GM18873 (cell line): ENCODE results near the gene TCTA.
"Not testable (repeated sequence)": the region's sequence is repeated elsewhere in the genome, so short reads cannot be mapped to it uniquely, and the experiment has no call there.

Experiments used
- ATAC-seq: cut with Tn5 transposase; IDR thresholded peaks from one replicate; pipeline ENCODE4 v1.9.1; 2021; ENCODE audit warnings: mild to moderate bottlenecking, moderate library complexity, moderate number of reproducible peaks; ENCODE audit not compliant: unreplicated experiment, low FRiP score

The TCTA gene

GRCh38 chr3:49411968-49412631, at the start of gene TCTA, which contains the start of gene RHOA:
Gene TCTA (plus strand): TSS chr3:49412423. CDS start chr3:49412427, 4 bp downstream.
Gene RHOA (minus strand): TSS chr3:49411976. CDS start chr3:49375589, 36,387 bp downstream.
- ATAC-seq = peak; percentile 86

GRCh38 chr3:49362561-49362960, 49.7 kb upstream of the TCTA start:
- no peak for ATAC-seq

GRCh38 chr3:49370585-49371290, 41.5 kb upstream of the TCTA start:
- ATAC-seq = no peak

- no peak for ATAC-seq
Measured at GRCh38 chr3:49371946-49372345, 40.3 kb upstream of the TCTA start.

GRCh38 chr3:49377483-49377882, 34.7 kb upstream of the TCTA start:
- ATAC-seq = no peak

- no peak for ATAC-seq
Measured at GRCh38 chr3:49378249-49378895, 33.9 kb upstream of the TCTA start.

GRCh38 chr3:49383387-49383786, 28.8 kb upstream of the TCTA start:
- no peak for ATAC-seq

- no peak for ATAC-seq
Measured at GRCh38 chr3:49385617-49386016, 26.6 kb upstream of the TCTA start.

- ATAC-seq = no peak
Measured at GRCh38 chr3:49386056-49386756, 26.0 kb upstream of the TCTA start.

GRCh38 chr3:49387721-49388120, 24.5 kb upstream of the TCTA start:
- ATAC-seq = no peak

- ATAC-seq = no peak
Measured at GRCh38 chr3:49388289-49388820, 23.9 kb upstream of the TCTA start.

GRCh38 chr3:49389297-49389696, 22.9 kb upstream of the TCTA start:
- no peak for ATAC-seq

- not testable (repeated sequence) for ATAC-seq
Measured at GRCh38 chr3:49391310-49391709, 20.9 kb upstream of the TCTA start.

GRCh38 chr3:49397470-49397869, 14.8 kb upstream of the TCTA start:
- ATAC-seq = no peak

- ATAC-seq = no peak
Measured at GRCh38 chr3:49399461-49399860, 12.8 kb upstream of the TCTA start.

- ATAC-seq = no peak
Measured at GRCh38 chr3:49401766-49402165, 10.5 kb upstream of the TCTA start.

- ATAC-seq = no peak
Measured at GRCh38 chr3:49403891-49404290, 8.3 kb upstream of the TCTA start.

GRCh38 chr3:49405570-49405969, 6.7 kb upstream of the TCTA start:
- not testable (repeated sequence) for ATAC-seq

GRCh38 chr3:49406571-49407565, 5.4 kb upstream of the TCTA start:
- no peak for ATAC-seq
